ENCODE measurements around the gene TEDC2. TPM values are rescaled to one million over a fixed set of nuclear protein-coding genes. Genes with fewer than 3 reads are reported as not detected.

Gene TEDC2, protein sequence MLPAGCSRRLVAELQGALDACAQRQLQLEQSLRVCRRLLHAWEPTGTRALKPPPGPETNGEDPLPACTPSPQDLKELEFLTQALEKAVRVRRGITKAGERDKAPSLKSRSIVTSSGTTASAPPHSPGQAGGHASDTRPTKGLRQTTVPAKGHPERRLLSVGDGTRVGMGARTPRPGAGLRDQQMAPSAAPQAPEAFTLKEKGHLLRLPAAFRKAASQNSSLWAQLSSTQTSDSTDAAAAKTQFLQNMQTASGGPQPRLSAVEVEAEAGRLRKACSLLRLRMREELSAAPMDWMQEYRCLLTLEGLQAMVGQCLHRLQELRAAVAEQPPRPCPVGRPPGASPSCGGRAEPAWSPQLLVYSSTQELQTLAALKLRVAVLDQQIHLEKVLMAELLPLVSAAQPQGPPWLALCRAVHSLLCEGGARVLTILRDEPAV
- 29.1 and 62.1 TPM in 2 replicates for total RNA-seq (ENCODE audit: low replicate concordance)

DNA sequence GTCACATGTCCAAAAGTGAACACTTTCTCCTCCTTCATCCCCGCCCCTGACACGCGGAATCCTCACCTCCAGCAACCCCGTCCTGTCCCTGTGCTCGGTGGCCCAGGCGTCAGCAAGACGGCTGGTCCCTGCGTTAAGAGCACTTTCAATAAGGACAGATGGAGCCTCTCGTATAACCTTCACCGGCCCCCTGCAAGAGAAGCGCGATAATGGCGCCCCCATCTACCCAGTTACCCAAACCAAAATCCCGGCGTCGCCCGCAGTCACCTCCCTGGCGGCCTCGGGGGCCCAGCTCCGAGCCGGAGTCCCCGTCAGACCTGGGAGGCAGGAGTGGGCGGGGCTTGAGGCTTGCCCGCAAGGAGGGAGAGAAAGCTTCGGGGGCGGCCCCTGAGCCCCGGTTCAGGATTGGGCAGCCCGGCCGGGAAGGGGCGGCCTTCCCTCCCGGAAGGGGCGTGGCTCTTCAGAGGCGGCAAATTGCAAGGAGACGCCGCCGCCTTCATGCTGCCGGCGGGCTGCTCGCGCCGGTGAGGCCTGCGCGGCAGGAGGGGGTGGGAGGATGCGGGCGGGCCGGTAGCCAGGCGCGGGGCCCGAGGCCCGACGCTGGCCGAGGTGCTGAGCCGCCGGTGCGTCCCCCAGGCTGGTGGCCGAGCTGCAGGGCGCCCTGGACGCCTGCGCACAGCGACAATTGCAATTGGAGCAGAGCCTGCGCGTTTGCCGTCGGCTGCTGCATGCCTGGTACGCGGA lies at the start of gene TEDC2:
TEDC2 (plus strand) TSS at position 463 of the 744 bp plus-strand sequence; CDS start at position 499, 36 bp downstream.
- Histone ChIP-seq H3K9ac (peak within 1 kb of the TSS; percentile 45), H3K4me3 (peak within 1 kb of the TSS; percentile 79), H3K36me3 (no peaks in the 10 kb centered on the region), H3F3A (ENCODE audit: low read depth) (peaks cover 43% of the 10 kb centered on the region), H3K4me1 (peaks cover 14% of the 10 kb centered on the region), H4K20me1 (ENCODE audit: low read depth) (peaks cover 25% of the 10 kb centered on the region), H3K79me2 (ENCODE audit: low read depth) (peaks cover 15% of the 10 kb centered on the region), H2AFZ (replicated peaks) (peak within 1 kb of the TSS; percentile 14), H3K4me2 (peak within 1 kb of the TSS; percentile 97), H3K9me3 (ENCODE audit: low read depth) (no peaks in the 10 kb centered on the region), H3K27me3 (no peaks in the 10 kb centered on the region), H3K27ac (peak within 1 kb of the TSS; percentile 42)
- peaks cover 6% of the 10 kb centered on the region for H3K27me3 Mint-ChIP-seq (ENCODE audit: insufficient read depth, low read depth)
- peak; percentile 100 for DNase-seq (ENCODE audit: low spot score)
- H3K36me3 Mint-ChIP-seq, result peaks cover 7% of the 10 kb centered on the region
- peak within 1 kb of the TSS; percentile 88 for H3K4me3 Mint-ChIP-seq
- H3K27ac Mint-ChIP-seq, result peak within 1 kb of the TSS; percentile 95
- TF ChIP-seq EZH2 (IDR thresholded peaks at IDR 0.05), result no peak
- TF ChIP-seq, protein P1, sequence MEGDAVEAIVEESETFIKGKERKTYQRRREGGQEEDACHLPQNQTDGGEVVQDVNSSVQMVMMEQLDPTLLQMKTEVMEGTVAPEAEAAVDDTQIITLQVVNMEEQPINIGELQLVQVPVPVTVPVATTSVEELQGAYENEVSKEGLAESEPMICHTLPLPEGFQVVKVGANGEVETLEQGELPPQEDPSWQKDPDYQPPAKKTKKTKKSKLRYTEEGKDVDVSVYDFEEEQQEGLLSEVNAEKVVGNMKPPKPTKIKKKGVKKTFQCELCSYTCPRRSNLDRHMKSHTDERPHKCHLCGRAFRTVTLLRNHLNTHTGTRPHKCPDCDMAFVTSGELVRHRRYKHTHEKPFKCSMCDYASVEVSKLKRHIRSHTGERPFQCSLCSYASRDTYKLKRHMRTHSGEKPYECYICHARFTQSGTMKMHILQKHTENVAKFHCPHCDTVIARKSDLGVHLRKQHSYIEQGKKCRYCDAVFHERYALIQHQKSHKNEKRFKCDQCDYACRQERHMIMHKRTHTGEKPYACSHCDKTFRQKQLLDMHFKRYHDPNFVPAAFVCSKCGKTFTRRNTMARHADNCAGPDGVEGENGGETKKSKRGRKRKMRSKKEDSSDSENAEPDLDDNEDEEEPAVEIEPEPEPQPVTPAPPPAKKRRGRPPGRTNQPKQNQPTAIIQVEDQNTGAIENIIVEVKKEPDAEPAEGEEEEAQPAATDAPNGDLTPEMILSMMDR (IDR thresholded peaks at IDR 0.05), result no peak
- no peak for TF ChIP-seq EZH2phosphoT487 (IDR thresholded peaks at IDR 0.05)
- peaks cover 2% of the 10 kb centered on the region for H3K9me3 Mint-ChIP-seq
- H3K4me1 Mint-ChIP-seq, result peaks cover 7% of the 10 kb centered on the region

DNA sequence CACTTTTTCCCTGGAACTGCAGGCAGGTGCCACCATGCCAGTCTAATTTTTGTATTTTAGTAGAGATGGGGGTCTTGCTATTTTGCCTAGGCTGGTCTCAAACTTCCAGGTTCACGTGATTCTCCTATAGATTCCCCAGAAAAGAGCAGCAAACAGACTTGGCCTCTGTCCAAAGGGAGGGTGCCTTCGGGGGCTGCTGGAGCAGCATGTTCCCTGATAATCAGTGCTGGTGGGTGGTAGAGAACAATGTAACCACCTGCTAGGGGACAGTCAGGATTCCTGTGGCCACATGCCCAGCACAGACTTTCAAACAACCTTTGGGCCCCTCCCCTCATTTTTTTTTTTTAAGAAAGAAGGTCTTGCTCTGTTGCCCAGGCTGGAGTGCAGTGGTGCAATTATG lies 44.8 kb upstream of the TEDC2 start:
- H3K27ac Mint-ChIP-seq, result no peak overlapping the region

DNA sequence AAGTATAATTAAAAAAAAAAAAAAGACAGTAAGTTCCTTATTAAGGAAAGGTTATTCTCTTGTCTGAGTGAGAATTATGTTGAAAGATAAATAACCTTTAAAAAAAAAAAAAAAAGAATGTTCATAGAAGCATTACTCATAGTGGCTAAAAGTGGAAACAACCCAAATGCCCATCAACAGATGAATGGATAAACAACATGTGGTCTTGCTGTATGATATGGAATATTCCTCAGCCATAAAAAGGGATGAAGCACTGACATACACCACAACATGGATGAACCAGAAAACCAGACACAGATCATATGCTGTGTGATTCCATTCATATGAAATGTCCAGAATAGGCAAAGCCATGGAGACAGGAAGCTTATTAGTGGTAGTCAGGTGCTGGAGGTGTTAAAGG lies 39.9 kb upstream of the TEDC2 start:
- Mint-ChIP-seq H3K27ac (no peak overlapping the region), H3K9me3 (no peaks in the 10 kb centered on the region), H3K4me3 (no peak overlapping the region), H3K36me3 (no peaks in the 10 kb centered on the region), H3K4me1 (peaks cover 3% of the 10 kb centered on the region), H3K27me3 (ENCODE audit: insufficient read depth, low read depth) (no peaks in the 10 kb centered on the region)
- TF ChIP-seq, protein P1 (IDR thresholded peaks at IDR 0.05), result no peak
- TF ChIP-seq EZH2 (IDR thresholded peaks at IDR 0.05) (no peak), EZH2phosphoT487 (IDR thresholded peaks at IDR 0.05) (no peak)
- H2AFZ ChIP-seq (replicated peaks), result no peak overlapping the region
- no peaks in the 10 kb centered on the region for H3F3A ChIP-seq (ENCODE audit: low read depth)
- no peaks in the 10 kb centered on the region for H4K20me1 ChIP-seq (ENCODE audit: low read depth)
- H3K27ac ChIP-seq, result no peak overlapping the region
- no peak for DNase-seq (ENCODE audit: low spot score)
- H3K79me2 ChIP-seq (ENCODE audit: low read depth), result no peaks in the 10 kb centered on the region
- no peaks in the 10 kb centered on the region for H3K36me3 ChIP-seq
- no peaks in the 10 kb centered on the region for H3K4me1 ChIP-seq
- no peak overlapping the region for H3K4me2 ChIP-seq
- H3K27me3 ChIP-seq, result no peaks in the 10 kb centered on the region
- H3K4me3 ChIP-seq, result no peak overlapping the region
- H3K9me3 ChIP-seq (ENCODE audit: low read depth), result no peaks in the 10 kb centered on the region
- no peak overlapping the region for H3K9ac ChIP-seq

More for the DNA sequence above, 44.8 kb upstream of the TEDC2 start:
- DNase-seq (ENCODE audit: low spot score), result no peak
- no peak overlapping the region for H3K4me3 Mint-ChIP-seq
- no peak overlapping the region for H3K27ac ChIP-seq
- H3K9me3 Mint-ChIP-seq, result no peaks in the 10 kb centered on the region
- H3K27me3 Mint-ChIP-seq (ENCODE audit: insufficient read depth, low read depth), result no peaks in the 10 kb centered on the region
- H3K4me2 ChIP-seq, result no peak overlapping the region
- H3K36me3 Mint-ChIP-seq, result no peaks in the 10 kb centered on the region
- no peaks in the 10 kb centered on the region for H3K9me3 ChIP-seq (ENCODE audit: low read depth)
- no peaks in the 10 kb centered on the region for H4K20me1 ChIP-seq (ENCODE audit: low read depth)
- H3K9ac ChIP-seq, result no peak overlapping the region
- no peak overlapping the region for H2AFZ ChIP-seq (replicated peaks)
- no peaks in the 10 kb centered on the region for H3K4me1 ChIP-seq
- H3K4me3 ChIP-seq, result no peak overlapping the region
- no peak for TF ChIP-seq EZH2phosphoT487 (IDR thresholded peaks at IDR 0.05)
- TF ChIP-seq, protein P1 (IDR thresholded peaks at IDR 0.05), result no peak
- no peak for TF ChIP-seq EZH2 (IDR thresholded peaks at IDR 0.05)
- no peaks in the 10 kb centered on the region for H3F3A ChIP-seq (ENCODE audit: low read depth)
- H3K36me3 ChIP-seq, result no peaks in the 10 kb centered on the region
- H3K79me2 ChIP-seq (ENCODE audit: low read depth), result no peaks in the 10 kb centered on the region
- no peaks in the 10 kb centered on the region for H3K4me1 Mint-ChIP-seq
- H3K27me3 ChIP-seq, result peaks cover 10% of the 10 kb centered on the region

Data from neural progenitor cell (in vitro differentiated cells).